Smooth muscle cell (in vitro differentiated cells): ENCODE results near the gene BBS2. TPM values are rescaled to one million over a fixed set of nuclear protein-coding genes. Genes with fewer than 3 reads are reported as not detected.
A peak's percentile ranks its signal among the peaks of the same experiment; 100 is the strongest.

ENCODE experiments used
- DNase-seq: peaks from one replicate; lab custom pipeline; 2025; ENCODE audit not compliant: unreplicated experiment; lab: John Stamatoyannopoulos, UW
- H2AFZ ChIP-seq: fragments of 200-600 bp; sonication (generic); 2 replicates; pipeline ENCODE4 v1.6.0; 2016; ENCODE audit warnings: antibody characterized with exemption, low read depth, mild to moderate bottlenecking
- H3F3A ChIP-seq: fragments of 200-600 bp; sonication (generic); 2 replicates; pipeline ENCODE4 v1.6.0; 2017; ENCODE audit warnings: antibody characterized with exemption, low read depth
- H3K27ac ChIP-seq: fragments of 200-600 bp; sonication (generic); 2 replicates; pipeline ENCODE4 v1.5.1; 2016; ENCODE audit warnings: low read depth, mild to moderate bottlenecking
- H3K27me3 ChIP-seq: fragments of 200-600 bp; sonication (generic); 2 replicates; pipeline ENCODE4 v1.6.1; 2016; ENCODE audit warnings: low read depth, mild to moderate bottlenecking
- H3K36me3 ChIP-seq: fragments of 200-600 bp; sonication (generic); 2 replicates; pipeline ENCODE4 v1.5.1; 2016; ENCODE audit warnings: low read depth
- H3K4me1 ChIP-seq: fragments of 200-600 bp; sonication (generic); 2 replicates; pipeline ENCODE4 v1.5.1; 2016; ENCODE audit warnings: low read depth
- H3K4me2 ChIP-seq: fragments of 200-600 bp; sonication (generic); 2 replicates; pipeline ENCODE4 v1.6.0; 2016; ENCODE audit warnings: mild to moderate bottlenecking
- H3K4me3 ChIP-seq: fragments of 200-600 bp; sonication (generic); 2 replicates; pipeline ENCODE4 v1.5.1; 2016; ENCODE audit warnings: mild to moderate bottlenecking
- H3K79me2 ChIP-seq: fragments of 200-600 bp; sonication (generic); 2 replicates; pipeline ENCODE4 v1.6.0; 2016; ENCODE audit warnings: low read depth, mild to moderate bottlenecking
- H3K9ac ChIP-seq: fragments of 200-600 bp; sonication (generic); 2 replicates; pipeline ENCODE4 v1.6.0; 2016; ENCODE audit warnings: low read depth
- H3K9me3 ChIP-seq: fragments of 200-600 bp; sonication (generic); replicated peaks from 2 replicates; pipeline ENCODE4 v1.5.1; 2016; ENCODE audit warnings: low read depth
- H4K20me1 ChIP-seq: fragments of 200-600 bp; sonication (generic); 2 replicates; pipeline ENCODE4 v1.6.0; 2016; ENCODE audit warnings: low read depth
- WGBS: methylation state at CpG from one replicate; pipeline ENCODE4 v1.1.7; 2016; ENCODE audit warnings: low lambda C conversion rate; 5-methylcytosine and 5-hydroxymethylcytosine counted together
- polyA plus RNA-seq: library from polyadenylated mRNA; unstranded; fragments of >200 nt; fragmentation: Nextera tagmentation; extraction: Ambion mirVana; gene quantifications from 2 replicates; pipeline ENCODE4 v1.2.1, GENCODE V29; 2016
- total RNA-seq: library from RNA; depleted of rRNA; stranded (reverse); fragments of >200 nt; gene quantifications from 2 replicates; pipeline ENCODE4 v1.2.3, GENCODE V29; 2014
- TF ChIP-seq, protein P1 (sequence below): fragments of 200-600 bp; sonication (generic); IDR thresholded peaks from 2 replicates; pipeline ENCODE4 v1.5.1; 2017; ENCODE audit warnings: borderline replicate concordance, mild to moderate bottlenecking, antibody characterized with exemption; ENCODE audit not compliant: insufficient read depth, poor library complexity, severe bottlenecking

BBS2 gene
- total and polyA plus RNA-seq, 2 experiments from 2014 or later, result 20.4 to 33.2 TPM

DNA sequence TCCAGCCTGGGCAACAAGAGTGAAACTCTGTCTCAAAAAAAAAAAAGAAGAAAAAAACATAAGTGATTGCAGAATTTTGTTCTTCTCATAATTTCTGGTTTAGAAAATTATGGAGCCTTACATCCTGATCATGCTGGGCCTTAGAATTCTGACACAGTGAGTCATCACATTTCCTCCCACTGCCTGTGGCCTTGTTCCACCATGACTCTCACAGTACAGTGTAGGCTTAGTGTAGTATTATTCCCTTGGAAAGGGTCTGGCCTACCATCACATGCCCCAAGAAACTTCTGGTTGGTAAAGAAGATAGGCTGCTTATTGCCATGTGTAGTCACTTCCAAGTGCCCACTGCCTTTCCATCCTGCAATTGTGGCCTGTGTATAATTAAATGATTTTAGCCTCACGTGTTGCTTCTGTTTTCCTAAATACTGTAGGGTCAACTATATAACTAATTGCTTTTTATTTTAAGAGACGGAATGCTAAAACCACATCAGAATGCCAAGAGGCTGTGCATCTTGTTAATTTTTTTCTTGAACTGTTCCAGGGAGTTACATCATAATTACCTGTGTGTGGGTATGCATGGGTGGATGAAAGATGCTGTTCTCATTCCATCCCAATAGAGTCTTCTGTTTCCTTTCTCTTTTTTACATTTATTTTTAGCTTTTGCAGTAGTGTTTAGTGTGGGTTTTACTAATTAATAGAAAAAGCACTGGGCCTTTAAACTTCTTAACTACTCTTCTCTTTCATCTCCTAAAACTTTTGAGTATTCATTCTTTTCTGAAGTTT is 42.5 kb downstream of the BBS2 start:
- Histone ChIP-seq H2AFZ (no peak overlapping the region), H3K4me3 (no peak overlapping the region), H3K36me3 (peaks cover 31% of the 10 kb centered on the region), H4K20me1 (peaks cover 19% of the 10 kb centered on the region), H3K4me1 (peaks cover 5% of the 10 kb centered on the region), H3K79me2 (no peaks in the 10 kb centered on the region), H3K9ac (no peak overlapping the region), H3K27ac (peak overlapping the region; percentile 83), H3K9me3 (no peaks in the 10 kb centered on the region), H3K4me2 (peak overlapping the region; percentile 70), H3F3A (peaks cover 35% of the 10 kb centered on the region), H3K27me3 (no peaks in the 10 kb centered on the region)
- no peak for DNase-seq
- WGBS, result 72% methylated on average over 2 of the region's 2 CpGs
- TF ChIP-seq, protein P1, sequence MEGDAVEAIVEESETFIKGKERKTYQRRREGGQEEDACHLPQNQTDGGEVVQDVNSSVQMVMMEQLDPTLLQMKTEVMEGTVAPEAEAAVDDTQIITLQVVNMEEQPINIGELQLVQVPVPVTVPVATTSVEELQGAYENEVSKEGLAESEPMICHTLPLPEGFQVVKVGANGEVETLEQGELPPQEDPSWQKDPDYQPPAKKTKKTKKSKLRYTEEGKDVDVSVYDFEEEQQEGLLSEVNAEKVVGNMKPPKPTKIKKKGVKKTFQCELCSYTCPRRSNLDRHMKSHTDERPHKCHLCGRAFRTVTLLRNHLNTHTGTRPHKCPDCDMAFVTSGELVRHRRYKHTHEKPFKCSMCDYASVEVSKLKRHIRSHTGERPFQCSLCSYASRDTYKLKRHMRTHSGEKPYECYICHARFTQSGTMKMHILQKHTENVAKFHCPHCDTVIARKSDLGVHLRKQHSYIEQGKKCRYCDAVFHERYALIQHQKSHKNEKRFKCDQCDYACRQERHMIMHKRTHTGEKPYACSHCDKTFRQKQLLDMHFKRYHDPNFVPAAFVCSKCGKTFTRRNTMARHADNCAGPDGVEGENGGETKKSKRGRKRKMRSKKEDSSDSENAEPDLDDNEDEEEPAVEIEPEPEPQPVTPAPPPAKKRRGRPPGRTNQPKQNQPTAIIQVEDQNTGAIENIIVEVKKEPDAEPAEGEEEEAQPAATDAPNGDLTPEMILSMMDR, result no peak

DNA sequence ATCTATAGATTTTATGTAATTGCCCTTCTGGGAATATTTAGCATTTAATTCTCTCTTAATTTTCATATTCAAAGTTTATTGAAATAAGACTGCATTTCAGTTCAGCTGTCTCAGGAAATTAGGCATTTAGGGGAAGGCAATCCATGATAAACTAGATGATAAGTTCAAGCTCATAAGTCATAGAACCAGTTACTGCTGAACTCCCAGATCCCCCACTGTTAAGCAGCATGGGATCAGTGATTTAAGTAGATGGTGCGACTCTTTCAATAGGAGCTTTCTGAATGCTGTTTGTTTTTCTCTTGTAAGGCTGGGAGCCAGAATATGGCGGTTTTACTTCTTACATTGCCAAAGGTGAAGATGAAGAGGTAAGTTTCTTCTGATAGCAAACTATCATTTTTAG is 44.6 kb downstream of the BBS2 start:
- no peak overlapping the region for H2AFZ ChIP-seq
- no peak overlapping the region for H3K9ac ChIP-seq
- H3K79me2 ChIP-seq, result no peaks in the 10 kb centered on the region
- peaks cover 28% of the 10 kb centered on the region for H3F3A ChIP-seq
- H3K4me1 ChIP-seq, result no peaks in the 10 kb centered on the region
- H3K9me3 ChIP-seq, result no peaks in the 10 kb centered on the region
- peaks cover 38% of the 10 kb centered on the region for H3K36me3 ChIP-seq
- no peak overlapping the region for H3K4me3 ChIP-seq
- H3K27ac ChIP-seq, result no peak overlapping the region
- no peak for DNase-seq
- TF ChIP-seq, protein P1, result no peak
- 95% methylated on average over 2 of the region's 2 CpGs for WGBS
- H3K27me3 ChIP-seq, result no peaks in the 10 kb centered on the region
- H4K20me1 ChIP-seq, result no peaks in the 10 kb centered on the region
- H3K4me2 ChIP-seq, result no peak overlapping the region

DNA sequence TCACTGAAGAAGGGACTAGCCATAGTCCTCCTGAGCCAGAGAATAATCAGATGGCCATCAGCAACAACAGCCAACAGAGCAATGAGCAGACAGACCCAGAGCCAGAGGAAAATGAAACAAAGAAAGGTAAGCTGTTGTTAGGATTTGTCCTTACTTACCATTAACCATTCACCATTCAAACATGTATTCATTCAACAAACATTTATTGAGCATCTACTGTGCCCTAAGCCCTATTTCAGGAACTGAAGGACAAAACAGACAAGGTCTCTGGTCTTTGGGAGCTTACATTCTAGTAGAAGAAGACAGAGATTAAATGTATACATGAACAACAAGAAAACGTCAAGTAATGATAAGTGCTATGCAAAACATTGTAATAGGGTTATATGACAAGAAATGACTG is 49.2 kb downstream of the BBS2 start:
- TF ChIP-seq, protein P1, result no peak
- Histone ChIP-seq H3K4me1 (no peaks in the 10 kb centered on the region), H3F3A (peaks cover under 1% of the 10 kb centered on the region), H3K36me3 (peaks cover 46% of the 10 kb centered on the region), H3K9ac (no peak overlapping the region), H3K79me2 (no peaks in the 10 kb centered on the region), H3K9me3 (no peaks in the 10 kb centered on the region), H3K4me2 (no peak overlapping the region), H3K4me3 (no peak overlapping the region), H4K20me1 (no peaks in the 10 kb centered on the region), H2AFZ (no peak overlapping the region), H3K27me3 (no peaks in the 10 kb centered on the region), H3K27ac (peak overlapping the region; percentile 58)
- WGBS, result 97% methylated on average over 1 of the region's 1 CpG
- no peak for DNase-seq

DNA sequence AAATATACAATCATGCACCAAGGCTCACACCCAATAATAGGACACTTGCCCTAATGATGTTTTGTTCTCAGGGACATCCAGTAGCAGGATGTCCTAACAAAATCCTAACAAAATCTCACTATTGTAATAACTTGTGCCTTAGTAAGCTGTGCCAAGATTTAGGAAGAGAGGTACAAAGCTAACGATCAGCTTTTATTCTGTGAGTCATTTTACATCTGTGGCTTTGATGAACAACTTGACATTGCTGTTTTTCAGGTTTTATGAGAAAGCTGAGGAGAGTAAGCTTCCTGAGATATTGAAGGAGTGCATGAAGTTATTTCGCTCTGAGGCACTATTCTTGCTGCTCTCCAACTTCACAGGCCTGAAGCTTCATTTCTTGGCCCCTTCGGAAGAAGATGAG is 49.6 kb downstream of the BBS2 start:
- H3F3A ChIP-seq, result no peaks in the 10 kb centered on the region
- DNase-seq, result no peak
- peak overlapping the region; percentile 58 for H3K27ac ChIP-seq
- no peaks in the 10 kb centered on the region for H3K27me3 ChIP-seq
- WGBS, result 74% methylated on average over 3 of the region's 3 CpGs
- H3K79me2 ChIP-seq, result no peaks in the 10 kb centered on the region
- no peaks in the 10 kb centered on the region for H3K4me1 ChIP-seq
- H2AFZ ChIP-seq, result no peak overlapping the region
- H3K36me3 ChIP-seq, result peaks cover 48% of the 10 kb centered on the region
- no peaks in the 10 kb centered on the region for H4K20me1 ChIP-seq
- H3K9me3 ChIP-seq, result no peaks in the 10 kb centered on the region
- TF ChIP-seq, protein P1, result no peak
- no peak overlapping the region for H3K4me3 ChIP-seq
- no peak overlapping the region for H3K9ac ChIP-seq
- H3K4me2 ChIP-seq, result no peak overlapping the region
